Uterus (tissue), 4 donors: ENCODE measurements around the gene FXYD6. TPM values are rescaled to one million over a fixed set of nuclear protein-coding genes. Genes with fewer than 3 reads are reported as not detected.

Source experiments
- DNase-seq, 2 donors: peaks; one replicate each; pipeline ENCODE4 v3.0.0-alpha.2; 2019 to 2020
- H3K27ac ChIP-seq, 2 donors: fragments of 200-600 bp; sonication (generic); 1 replicate in 1 of 2; 2 replicates in 1 of 2; pipeline ENCODE4 v1.5.1; 2016 to 2018
- H3K27me3 ChIP-seq, 2 donors: fragments of 200-600 bp; sonication (generic); one replicate each; pipeline ENCODE4 v1.5.1; 2018 to 2019; ENCODE audit warnings: control low read depth in 1 of 2
- H3K36me3 ChIP-seq, 2 donors: fragments of 200-600 bp; sonication (generic); one replicate each; pipeline ENCODE4 v1.5.1; 2019; ENCODE audit warnings: control low read depth in 1 of 2
- H3K4me1 ChIP-seq, 2 donors: fragments of 200-600 bp; sonication (generic); one replicate each; pipeline ENCODE4 v1.5.1; 2018 to 2019; ENCODE audit warnings: control low read depth in 1 of 2
- H3K4me3 ChIP-seq, 2 donors: fragments of 200-600 bp; sonication (generic); 1 replicate in 1 of 2; 2 replicates in 1 of 2; pipeline ENCODE4 v1.5.1; 2018 to 2019; ENCODE audit warnings: mild to moderate bottlenecking in 1 of 2
- H3K9me3 ChIP-seq, 2 donors: fragments of 200-600 bp; sonication (generic); one replicate each; pipeline ENCODE4 v1.5.1; 2019; ENCODE audit warnings: control low read depth in 1 of 2
- POLR2A ChIP-seq, 2 donors: fragments of 450-650 bp; IDR thresholded peaks; one replicate each; pipeline ENCODE4 v1.6.1; 2016; ENCODE audit warnings: antibody characterized with exemption in 2 of 2, mild to moderate bottlenecking in 1 of 2, moderate library complexity in 1 of 2
- intact Hi-C: fragments of 100-400 bp; cut with DNase I; formaldehyde crosslinking; loops from one replicate; pipeline ENCODE4 v1.15.1; 2023; ENCODE audit warnings: low total_unique reads
- total RNA-seq, 4 donors: library from RNA; depleted of rRNA in 3 of 4; stranded (reverse); fragments of >200 nt in 3 of 4; gene quantifications; one replicate each; pipeline versions ENCODE4 v1.1.0 to v1.2.4, GENCODE V29; 2014 to 2023
- TF ChIP-seq, protein P1 (sequence below), 4 experiments: fragments of 200-600 bp in 2 of 4; fragments of 450-650 bp in 2 of 4; sonication (generic) in 2 of 4; IDR thresholded peaks; one replicate each; pipeline ENCODE4 v1.5.1; 2016 to 2019; ENCODE audit warnings: antibody characterized with exemption in 4 of 4, mild to moderate bottlenecking in 2 of 4, moderate library complexity in 1 of 4
- donor health status: DM: yes; HTN: yes; CAD: no.

Gene FXYD6
- total RNA-seq, 4 donors from 2014 or later: 85.3 to 307 (median 192) TPM

DNA sequence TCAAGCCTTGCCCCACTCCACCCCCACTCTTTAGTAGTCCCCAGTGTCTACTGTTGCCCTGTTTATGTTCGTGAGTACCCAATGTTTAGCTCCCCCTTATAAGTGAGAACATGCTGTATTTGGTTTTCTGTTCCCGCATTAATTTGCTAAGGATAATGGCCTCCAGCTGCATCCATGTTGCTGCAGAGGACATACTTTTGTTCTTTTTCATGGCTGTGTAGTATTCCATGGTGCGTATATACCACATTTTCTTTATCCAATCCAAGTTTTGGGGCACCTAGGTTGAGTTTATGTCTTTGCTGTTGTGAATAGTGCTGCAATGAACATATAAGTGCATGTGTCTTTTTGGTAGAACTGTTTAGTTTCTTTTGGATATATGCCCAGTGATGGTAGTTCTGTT lies 16.2 kb upstream of the FXYD6 start:
- no peaks in the 10 kb centered on the region for H3K4me1 ChIP-seq
- DNase-seq: no peak
- no peak for TF ChIP-seq POLR2A (IDR thresholded peaks at IDR 0.05)
- TF ChIP-seq, protein P1, sequence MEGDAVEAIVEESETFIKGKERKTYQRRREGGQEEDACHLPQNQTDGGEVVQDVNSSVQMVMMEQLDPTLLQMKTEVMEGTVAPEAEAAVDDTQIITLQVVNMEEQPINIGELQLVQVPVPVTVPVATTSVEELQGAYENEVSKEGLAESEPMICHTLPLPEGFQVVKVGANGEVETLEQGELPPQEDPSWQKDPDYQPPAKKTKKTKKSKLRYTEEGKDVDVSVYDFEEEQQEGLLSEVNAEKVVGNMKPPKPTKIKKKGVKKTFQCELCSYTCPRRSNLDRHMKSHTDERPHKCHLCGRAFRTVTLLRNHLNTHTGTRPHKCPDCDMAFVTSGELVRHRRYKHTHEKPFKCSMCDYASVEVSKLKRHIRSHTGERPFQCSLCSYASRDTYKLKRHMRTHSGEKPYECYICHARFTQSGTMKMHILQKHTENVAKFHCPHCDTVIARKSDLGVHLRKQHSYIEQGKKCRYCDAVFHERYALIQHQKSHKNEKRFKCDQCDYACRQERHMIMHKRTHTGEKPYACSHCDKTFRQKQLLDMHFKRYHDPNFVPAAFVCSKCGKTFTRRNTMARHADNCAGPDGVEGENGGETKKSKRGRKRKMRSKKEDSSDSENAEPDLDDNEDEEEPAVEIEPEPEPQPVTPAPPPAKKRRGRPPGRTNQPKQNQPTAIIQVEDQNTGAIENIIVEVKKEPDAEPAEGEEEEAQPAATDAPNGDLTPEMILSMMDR (IDR thresholded peaks at IDR 0.05): no peak
- H3K4me3 ChIP-seq: no peak overlapping the region
- intact Hi-C loops: no loop called here
- no peak overlapping the region for H3K27ac ChIP-seq
- H3K27me3 ChIP-seq: no peaks in the 10 kb centered on the region
- H3K9me3 ChIP-seq: no peaks in the 10 kb centered on the region
- no peaks in the 10 kb centered on the region for H3K36me3 ChIP-seq

DNA sequence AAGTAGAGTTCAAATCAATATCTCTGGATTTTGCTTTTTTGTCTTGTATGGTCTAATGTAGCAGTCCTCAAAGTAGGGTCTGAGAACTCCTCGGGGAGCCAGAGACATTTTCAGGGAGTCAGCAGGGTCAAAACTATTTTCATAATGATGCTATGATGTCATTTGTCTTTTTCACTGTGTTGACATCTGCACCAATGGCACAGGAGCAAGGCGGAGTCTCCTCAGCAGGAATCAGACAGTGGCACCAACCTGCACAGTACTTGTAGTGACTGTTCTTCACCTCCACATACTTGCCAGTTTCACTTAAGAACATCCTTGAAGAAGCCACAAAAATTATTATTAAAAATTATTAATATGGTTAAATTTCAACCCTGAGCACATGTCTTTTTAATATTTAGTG lies 14.9 kb upstream of the FXYD6 start:
- DNase-seq: no peak
- intact Hi-C loops: no loop called here
- Histone ChIP-seq H3K36me3 (no peaks in the 10 kb centered on the region), H3K27me3 (no peaks in the 10 kb centered on the region), H3K9me3 (no peaks in the 10 kb centered on the region), H3K4me1 (no peaks in the 10 kb centered on the region), H3K27ac (no peak overlapping the region), H3K4me3 (no peak overlapping the region)
- TF ChIP-seq POLR2A (IDR thresholded peaks at IDR 0.05): no peak
- TF ChIP-seq, protein P1 (IDR thresholded peaks at IDR 0.05): no peak

DNA sequence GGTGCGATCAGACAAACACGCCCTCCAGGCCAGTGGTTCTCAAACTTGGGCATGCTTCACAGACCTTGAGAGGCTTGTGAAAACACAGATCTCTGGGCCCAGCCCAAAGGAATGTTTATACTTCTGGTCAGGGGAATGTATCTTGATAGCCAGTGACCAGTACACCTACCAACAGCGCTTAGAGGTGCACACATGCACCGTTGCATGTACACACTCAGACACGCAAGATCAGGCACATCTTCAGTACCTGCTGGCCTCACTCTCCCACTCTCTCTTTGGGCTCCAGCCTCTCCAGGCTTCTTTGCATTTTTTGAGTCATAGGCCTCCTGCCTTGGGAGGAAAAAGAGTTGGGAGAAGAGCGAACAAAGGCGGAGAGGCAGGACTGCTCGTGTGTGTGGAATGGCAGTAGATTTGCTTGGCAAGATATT lies 11.7 kb upstream of the FXYD6 start:
- TF ChIP-seq POLR2A (IDR thresholded peaks at IDR 0.05): no peak
- TF ChIP-seq, protein P1 (IDR thresholded peaks at IDR 0.05): no peak
- peak in 1 of 2 donors; percentile 18 for DNase-seq
- no peaks in the 10 kb centered on the region for H3K9me3 ChIP-seq
- peak overlapping the region; percentile 46 to 89 for H3K27ac ChIP-seq
- H3K4me3 ChIP-seq: no peak overlapping the region
- H3K36me3 ChIP-seq: no peaks in the 10 kb centered on the region
- no peaks in the 10 kb centered on the region for H3K27me3 ChIP-seq
- peaks cover 1 to 8% of the 10 kb centered on the region in 2 donors for H3K4me1 ChIP-seq
- intact Hi-C loops: no loop called here

DNA sequence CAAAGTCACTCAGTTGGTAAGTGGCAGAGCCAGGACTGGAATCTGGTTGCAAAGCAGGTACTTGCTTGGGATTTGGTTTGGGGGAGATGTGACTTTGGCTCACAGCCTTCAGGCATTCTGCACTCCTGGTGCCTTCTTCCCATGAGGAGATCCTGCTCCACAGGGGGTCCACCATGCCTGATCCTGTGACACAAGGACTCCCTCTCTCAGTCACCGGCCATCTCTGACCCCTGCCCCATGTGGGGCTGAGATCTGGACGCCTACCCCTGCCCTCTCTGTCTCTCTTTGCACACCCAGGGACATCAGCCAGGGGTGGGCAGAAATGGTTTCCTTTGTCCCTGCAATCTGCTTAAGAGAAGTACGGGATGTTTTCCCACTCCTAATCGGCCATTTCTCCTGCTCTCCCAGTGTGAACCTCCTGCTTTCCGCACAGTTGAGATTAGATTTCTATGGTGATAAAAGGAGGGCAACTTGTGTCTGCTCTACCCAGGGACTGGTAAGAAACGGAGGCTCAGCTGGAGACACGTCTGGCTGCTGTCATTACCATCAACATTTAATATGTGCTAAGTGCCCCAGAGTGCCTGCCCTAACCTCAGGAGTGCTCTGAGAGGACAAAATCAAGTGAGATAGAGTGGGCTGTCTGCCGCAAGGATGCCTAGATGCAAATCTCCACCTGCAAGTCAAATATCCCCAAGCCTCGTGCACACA lies 11.1 kb upstream of the FXYD6 start:
- TF ChIP-seq POLR2A (IDR thresholded peaks at IDR 0.05): no peak
- TF ChIP-seq, protein P1 (IDR thresholded peaks at IDR 0.05): no peak
- peak in 1 of 2 donors; percentile 15 for DNase-seq
- peaks cover 7 to 8% of the 10 kb centered on the region in 2 donors for H3K4me1 ChIP-seq
- no peak overlapping the region for H3K4me3 ChIP-seq
- H3K27ac ChIP-seq: peak overlapping the region; percentile 46 to 89
- intact Hi-C loops: no loop called here
- no peaks in the 10 kb centered on the region for H3K9me3 ChIP-seq
- H3K36me3 ChIP-seq: no peaks in the 10 kb centered on the region
- no peaks in the 10 kb centered on the region for H3K27me3 ChIP-seq

DNA sequence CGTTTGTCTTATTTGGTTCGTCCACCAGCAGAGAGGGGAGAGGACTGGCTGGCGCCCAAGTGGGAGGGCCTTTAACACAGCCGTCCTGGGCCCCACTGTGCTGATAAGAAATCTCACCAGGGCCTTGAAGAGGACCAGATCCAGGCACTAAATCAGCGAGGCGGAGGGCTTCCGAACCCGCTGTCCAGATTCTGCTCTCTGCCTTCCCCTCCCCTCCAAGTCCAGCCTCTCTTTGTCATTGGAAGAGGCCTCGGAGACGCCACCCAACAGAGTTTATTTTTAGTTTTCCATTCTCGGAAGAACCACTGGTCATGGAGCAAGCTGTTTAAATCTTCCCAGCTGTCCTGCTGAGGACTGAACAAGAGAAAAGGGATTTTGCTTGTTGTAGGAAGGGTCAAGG lies 9.3 kb upstream of the FXYD6 start:
- Histone ChIP-seq H3K27ac (peak overlapping the region; percentile 89 to 90), H3K4me3 (peak overlapping the region in 1 of 2 donors; percentile 4), H3K9me3 (no peaks in the 10 kb centered on the region), H3K36me3 (no peaks in the 10 kb centered on the region), H3K27me3 (no peaks in the 10 kb centered on the region), H3K4me1 (peaks cover 8 to 10% of the 10 kb centered on the region in 2 donors)
- peak; percentile 97 to 99 for DNase-seq
- intact Hi-C loops: no loop called here
- peak in 1 of 2 donors; percentile 45 for TF ChIP-seq POLR2A (IDR thresholded peaks at IDR 0.05)
- TF ChIP-seq, protein P1 (IDR thresholded peaks at IDR 0.05): peak in 1 of 4 experiments; percentile 12
